Measurements from ENCODE around the gene MICU2.

DNA sequence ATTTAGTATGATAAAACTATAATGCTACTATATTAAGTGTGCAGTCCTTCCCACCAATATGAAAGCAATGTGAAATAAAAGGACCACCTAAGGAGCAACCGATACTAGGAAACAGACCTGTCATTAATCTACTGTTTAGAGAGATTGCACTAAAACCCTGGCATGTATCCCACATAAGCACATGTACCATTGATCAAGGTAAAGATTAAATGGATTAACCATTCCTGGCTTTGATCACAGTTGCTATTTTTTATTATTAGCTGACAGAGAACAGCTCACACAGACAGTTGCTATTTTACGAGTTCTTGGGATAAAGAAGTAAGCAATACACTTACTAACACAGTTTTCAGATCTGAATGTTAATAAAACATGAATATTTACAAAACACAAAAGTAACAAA, 87.2 kb downstream of the MICU2 start:
- TF ChIP-seq POLR2AphosphoS5 (IDR thresholded peaks at IDR 0.05; ENCODE audit: borderline replicate concordance, low read depth, low read length) (no peak), EZH2 (IDR thresholded peaks at IDR 0.05) (no peak)

Data from SK-N-MC (cell line).